Measurements from ENCODE around the gene TNK2. TPM values are rescaled to one million over a fixed set of nuclear protein-coding genes. Genes with fewer than 3 reads are reported as not detected.
"Not testable (repeated sequence)": the region's sequence is repeated elsewhere in the genome, so short reads cannot be mapped to it uniquely, and the experiment has no call there.

Gene TNK2
- total RNA-seq, 5 donors from 2014 or later (not counting 1 experiment from before 2014, with no cell fraction given), result 159 to 198 (median 181) TPM

DNA sequence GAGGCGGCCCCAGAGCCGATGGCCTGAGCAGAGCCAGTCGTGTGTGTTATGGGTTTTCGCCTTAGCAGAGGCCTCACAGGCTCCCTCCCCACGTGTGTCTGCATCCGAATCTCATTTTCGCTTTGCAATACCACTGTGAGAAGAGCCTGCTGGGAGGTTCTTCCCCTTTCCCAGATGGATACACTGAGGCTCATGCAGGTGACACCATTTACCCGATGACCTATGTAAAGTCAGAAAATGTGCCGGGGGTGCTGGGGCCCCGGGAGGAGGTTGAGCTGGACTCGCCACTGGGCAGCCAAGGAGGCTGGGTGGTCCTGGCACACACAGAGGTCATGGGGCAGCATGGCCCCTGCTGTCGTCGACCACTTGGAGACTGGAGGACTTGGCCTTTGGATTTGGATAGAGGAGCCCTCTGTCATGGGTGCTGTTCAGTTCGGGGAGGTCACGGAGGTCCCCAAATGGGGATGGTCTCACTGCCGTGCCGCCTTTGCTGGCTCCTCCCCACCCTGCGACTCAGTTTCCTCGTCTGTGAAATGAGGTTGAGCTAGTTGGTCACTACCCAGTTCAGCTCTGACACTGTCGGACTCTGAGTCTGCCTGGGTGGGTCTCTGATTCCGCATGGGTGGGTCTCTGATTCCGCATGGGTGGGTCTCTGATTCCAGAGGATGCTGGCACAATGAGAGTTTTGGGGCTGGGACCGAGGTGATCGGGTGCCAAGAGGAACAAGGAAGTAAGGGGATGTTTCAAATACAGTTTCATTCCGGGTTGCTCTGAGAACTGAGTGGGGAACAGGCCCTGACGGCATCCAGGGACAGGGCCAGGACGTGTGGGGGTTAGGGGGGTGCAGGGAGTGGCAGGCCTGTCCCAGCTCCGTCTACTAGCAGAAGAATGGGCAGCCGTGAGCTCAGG, 73.4 kb downstream of the TNK2 start:
- no peaks in the 10 kb centered on the region for H3K9me3 Mint-ChIP-seq
- Histone ChIP-seq H3K4me1 (ENCODE audit: control insufficient read depth in 1 of 2, extremely low read depth in 1 of 2, insufficient read depth in 2 of 2, low read length in 2 of 2) (no peaks in the 10 kb centered on the region), H3K4me3 (ENCODE audit: control insufficient read depth in 1 of 2, extremely low read depth in 1 of 2, low read length in 1 of 2) (no peak overlapping the region), H3K9me3 (no peaks in the 10 kb centered on the region), H3K36me3 (ENCODE audit: control insufficient read depth in 2 of 2, extremely low read depth in 1 of 2, insufficient read depth in 1 of 2, low read length in 1 of 2) (no peaks in the 10 kb centered on the region), H3K27ac (ENCODE audit: low read length) (no peak overlapping the region), H3K27me3 (replicated peaks in 1 of 2; ENCODE audit: control insufficient read depth in 2 of 2, extremely low read depth in 1 of 2, insufficient read depth in 2 of 2, low read length in 1 of 2) (peaks cover 0 to 7% of the 10 kb centered on the region in 2 experiments)
- ChIA-PET POLR2A (no interaction called here), CTCF (no interaction called here)
- H3K27ac Mint-ChIP-seq, result no peak overlapping the region
- ATAC-seq (replicated peaks in 1 of 4) (no peak), DNase-seq (no peak)
- H3K4me3 Mint-ChIP-seq, result no peak overlapping the region
- H3K4me1 Mint-ChIP-seq, result no peaks in the 10 kb centered on the region
- peaks cover 0 to 3% of the 10 kb centered on the region in 2 donors for H3K27me3 Mint-ChIP-seq
- H3K36me3 Mint-ChIP-seq, result no peaks in the 10 kb centered on the region
- 88% methylated on average over 20 of the region's 29 CpGs for WGBS (ENCODE audit: insufficient coverage)

DNA sequence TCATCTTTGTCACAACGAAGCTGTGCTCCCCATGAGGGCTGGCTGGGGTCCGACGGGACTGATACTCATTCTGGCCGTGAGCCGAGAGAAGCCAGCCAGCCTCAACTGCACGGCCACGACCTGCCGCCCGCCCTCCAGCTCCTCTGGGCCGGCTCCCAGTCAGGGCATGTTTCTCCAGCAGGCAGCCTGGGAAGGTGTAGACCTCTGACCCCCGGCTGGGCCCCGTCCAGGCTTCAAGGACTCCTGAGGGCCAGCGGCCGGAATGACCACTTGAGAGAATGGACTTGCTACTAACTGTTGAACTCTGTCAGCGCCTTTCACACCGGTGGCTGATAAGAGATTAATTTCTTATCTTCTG, 78.5 kb downstream of the TNK2 start:
- no peaks in the 10 kb centered on the region for H3K9me3 Mint-ChIP-seq
- CTCF ChIA-PET, result no interaction called here
- Histone ChIP-seq H3K4me3 (ENCODE audit: control insufficient read depth in 1 of 2, extremely low read depth in 1 of 2, low read length in 1 of 2) (no peak overlapping the region), H3K27me3 (replicated peaks in 1 of 2; ENCODE audit: control insufficient read depth in 2 of 2, extremely low read depth in 1 of 2, insufficient read depth in 2 of 2, low read length in 1 of 2) (peaks cover 0 to 7% of the 10 kb centered on the region in 2 experiments), H3K4me1 (ENCODE audit: control insufficient read depth in 1 of 2, extremely low read depth in 1 of 2, insufficient read depth in 2 of 2, low read length in 2 of 2) (no peaks in the 10 kb centered on the region), H3K36me3 (ENCODE audit: control insufficient read depth in 2 of 2, extremely low read depth in 1 of 2, insufficient read depth in 1 of 2, low read length in 1 of 2) (no peaks in the 10 kb centered on the region), H3K27ac (ENCODE audit: low read length) (no peak overlapping the region), H3K9me3 (no peaks in the 10 kb centered on the region)
- ATAC-seq (replicated peaks in 1 of 4) (no peak), DNase-seq (no peak)
- no peak overlapping the region for H3K4me3 Mint-ChIP-seq
- 94% methylated on average over 9 of the region's 16 CpGs for WGBS (ENCODE audit: insufficient coverage)
- H3K36me3 Mint-ChIP-seq, result no peaks in the 10 kb centered on the region
- no peak overlapping the region for H3K27ac Mint-ChIP-seq
- POLR2A ChIA-PET, result no interaction called here
- H3K27me3 Mint-ChIP-seq, result no peaks in the 10 kb centered on the region
- H3K4me1 Mint-ChIP-seq, result no peaks in the 10 kb centered on the region

DNA sequence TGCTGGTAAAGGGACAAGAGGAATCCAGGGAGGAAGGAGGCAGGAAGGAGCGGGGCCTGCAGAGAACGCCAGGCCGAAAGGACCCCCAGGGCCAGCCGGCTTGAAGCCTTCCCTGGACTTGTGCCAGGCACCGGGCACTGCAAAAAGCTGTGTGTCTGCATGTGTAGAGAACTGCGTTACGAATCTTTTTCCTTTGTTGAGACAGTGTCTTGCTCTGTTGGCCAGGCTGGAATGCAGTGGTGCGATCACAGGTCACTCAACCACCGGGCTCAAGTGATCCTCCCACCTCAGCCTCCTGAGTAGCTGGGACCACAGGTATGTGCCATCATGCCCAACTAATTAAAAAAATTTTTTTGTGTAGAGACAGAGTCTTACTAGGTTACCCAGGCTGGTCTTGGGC, 79.6 kb downstream of the TNK2 start:
- H3K27me3 ChIP-seq (replicated peaks in 1 of 2; ENCODE audit: control insufficient read depth in 2 of 2, extremely low read depth in 1 of 2, insufficient read depth in 2 of 2, low read length in 1 of 2), result peaks cover 0 to 13% of the 10 kb centered on the region in 2 experiments
- H3K9me3 Mint-ChIP-seq, result no peaks in the 10 kb centered on the region
- H3K36me3 ChIP-seq (ENCODE audit: control insufficient read depth in 2 of 2, extremely low read depth in 1 of 2, insufficient read depth in 1 of 2, low read length in 1 of 2), result no peaks in the 10 kb centered on the region
- ATAC-seq (replicated peaks in 1 of 4) (no peak), DNase-seq (no peak)
- no peak overlapping the region for H3K27ac Mint-ChIP-seq
- no peaks in the 10 kb centered on the region for H3K36me3 Mint-ChIP-seq
- no peak overlapping the region for H3K27ac ChIP-seq (ENCODE audit: low read length)
- H3K9me3 ChIP-seq, result no peaks in the 10 kb centered on the region
- no peak overlapping the region for H3K4me3 Mint-ChIP-seq
- WGBS (ENCODE audit: insufficient coverage), result 87% methylated on average over 6 of the region's 9 CpGs
- no peaks in the 10 kb centered on the region for H3K4me1 Mint-ChIP-seq
- peaks cover 0 to 2% of the 10 kb centered on the region in 2 donors for H3K27me3 Mint-ChIP-seq
- CTCF ChIA-PET, result no interaction called here
- no peaks in the 10 kb centered on the region for H3K4me1 ChIP-seq (ENCODE audit: control insufficient read depth in 1 of 2, extremely low read depth in 1 of 2, insufficient read depth in 2 of 2, low read length in 2 of 2)
- POLR2A ChIA-PET, result no interaction called here
- no peak overlapping the region for H3K4me3 ChIP-seq (ENCODE audit: control insufficient read depth in 1 of 2, extremely low read depth in 1 of 2, low read length in 1 of 2)

DNA sequence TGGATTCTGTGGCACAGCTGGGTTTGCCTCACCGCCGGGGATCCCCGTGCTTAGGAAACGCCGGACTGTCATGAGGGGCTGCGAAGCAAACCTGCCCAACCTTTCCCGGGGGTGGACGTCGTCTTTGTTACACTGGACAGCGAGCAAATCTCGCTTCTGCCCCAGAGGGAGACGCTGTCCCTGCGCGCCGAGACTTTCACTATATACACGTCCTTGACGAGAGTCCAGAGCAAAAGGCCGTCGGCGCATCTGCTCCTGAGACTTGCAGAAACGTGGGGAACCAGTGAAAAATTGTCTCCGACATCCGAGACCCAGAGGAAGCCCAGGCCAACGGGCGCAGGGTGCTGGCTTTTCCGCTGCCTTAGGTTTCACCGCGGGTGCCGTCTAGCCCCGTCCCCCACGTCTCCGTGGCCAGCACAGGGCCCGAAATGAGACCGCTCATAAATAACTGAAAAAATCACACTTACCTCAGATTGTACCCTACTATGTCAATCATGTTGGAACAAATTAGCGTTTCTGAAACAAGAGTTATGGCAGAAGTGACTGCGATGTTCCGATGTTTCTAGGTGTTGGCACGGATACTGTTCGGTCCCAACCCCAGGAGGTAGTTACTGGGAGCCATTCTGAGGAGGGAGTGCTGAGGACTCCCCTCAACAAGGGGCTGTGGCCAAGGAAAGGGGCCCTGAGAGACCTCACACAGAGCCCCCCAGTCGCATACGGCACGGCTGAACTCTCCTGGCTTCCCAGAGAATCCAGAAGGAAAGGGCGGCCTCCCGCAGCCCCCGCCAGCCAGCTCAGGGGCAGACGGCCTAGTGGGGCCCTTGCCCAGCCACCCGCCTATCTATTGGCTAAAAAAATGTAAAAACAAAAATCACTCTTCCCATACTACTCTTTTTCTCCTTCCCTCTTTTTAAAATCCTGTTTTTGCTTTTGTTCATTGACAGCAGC, 82.2 kb downstream of the TNK2 start:
- 86% methylated on average over 41 of the region's 47 CpGs for WGBS (ENCODE audit: insufficient coverage)
- H3K4me1 ChIP-seq (ENCODE audit: control insufficient read depth in 1 of 2, extremely low read depth in 1 of 2, insufficient read depth in 2 of 2, low read length in 2 of 2), result no peaks in the 10 kb centered on the region
- Mint-ChIP-seq H3K4me3 (no peak overlapping the region), H3K27me3 (peaks cover 0 to 9% of the 10 kb centered on the region in 2 donors), H3K36me3 (no peaks in the 10 kb centered on the region), H3K4me1 (no peaks in the 10 kb centered on the region), H3K27ac (no peak overlapping the region), H3K9me3 (no peaks in the 10 kb centered on the region)
- ChIA-PET POLR2A (no interaction called here), CTCF (no interaction called here)
- H3K9me3 ChIP-seq, result no peaks in the 10 kb centered on the region
- H3K27me3 ChIP-seq (replicated peaks in 1 of 2; ENCODE audit: control insufficient read depth in 2 of 2, extremely low read depth in 1 of 2, insufficient read depth in 2 of 2, low read length in 1 of 2), result peaks cover 0 to 26% of the 10 kb centered on the region in 2 experiments
- no peak overlapping the region for H3K27ac ChIP-seq (ENCODE audit: low read length)
- H3K4me3 ChIP-seq (ENCODE audit: control insufficient read depth in 1 of 2, extremely low read depth in 1 of 2, low read length in 1 of 2), result no peak overlapping the region
- DNase-seq, result no peak
- no peak for ATAC-seq (replicated peaks in 1 of 4)
- H3K36me3 ChIP-seq (ENCODE audit: control insufficient read depth in 2 of 2, extremely low read depth in 1 of 2, insufficient read depth in 1 of 2, low read length in 1 of 2), result no peaks in the 10 kb centered on the region

DNA sequence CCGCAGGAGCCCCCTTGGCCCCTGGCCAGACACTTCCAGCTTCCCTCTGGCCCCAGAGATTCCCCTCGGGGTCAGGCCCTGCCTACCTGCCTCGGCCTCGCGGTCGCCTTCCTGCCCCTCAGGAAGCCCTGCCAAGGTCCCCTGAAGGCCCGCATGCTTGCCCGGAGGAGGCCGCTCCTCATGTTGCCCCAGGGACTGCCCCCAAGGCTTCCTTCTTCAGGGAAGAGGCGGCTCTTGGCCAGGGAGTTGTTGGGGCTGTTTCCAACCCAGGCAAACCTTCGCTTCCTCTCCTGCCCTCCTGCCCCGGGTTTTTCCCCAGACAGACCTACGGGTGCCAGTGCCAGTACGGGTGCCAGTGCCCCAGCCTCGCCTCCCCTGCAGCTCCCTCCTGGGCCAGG, 83.2 kb downstream of the TNK2 start:
- ChIA-PET CTCF (no interaction called here), POLR2A (no interaction called here)
- no peaks in the 10 kb centered on the region for H3K36me3 ChIP-seq (ENCODE audit: control insufficient read depth in 2 of 2, extremely low read depth in 1 of 2, insufficient read depth in 1 of 2, low read length in 1 of 2)
- H3K9me3 ChIP-seq, result no peaks in the 10 kb centered on the region
- ATAC-seq (replicated peaks in 1 of 4) (no peak), DNase-seq (no peak)
- Mint-ChIP-seq H3K4me3 (no peak overlapping the region), H3K9me3 (no peaks in the 10 kb centered on the region), H3K27me3 (peaks cover 0 to 9% of the 10 kb centered on the region in 2 donors), H3K4me1 (no peaks in the 10 kb centered on the region), H3K27ac (no peak overlapping the region), H3K36me3 (no peaks in the 10 kb centered on the region)
- no peaks in the 10 kb centered on the region for H3K4me1 ChIP-seq (ENCODE audit: control insufficient read depth in 1 of 2, extremely low read depth in 1 of 2, insufficient read depth in 2 of 2, low read length in 2 of 2)
- no peak overlapping the region for H3K27ac ChIP-seq (ENCODE audit: low read length)
- peaks cover 0 to 31% of the 10 kb centered on the region in 2 experiments for H3K27me3 ChIP-seq (replicated peaks in 1 of 2; ENCODE audit: control insufficient read depth in 2 of 2, extremely low read depth in 1 of 2, insufficient read depth in 2 of 2, low read length in 1 of 2)
- no peak overlapping the region for H3K4me3 ChIP-seq (ENCODE audit: control insufficient read depth in 1 of 2, extremely low read depth in 1 of 2, low read length in 1 of 2)
- 78% methylated on average over 15 of the region's 15 CpGs for WGBS (ENCODE audit: insufficient coverage)

DNA sequence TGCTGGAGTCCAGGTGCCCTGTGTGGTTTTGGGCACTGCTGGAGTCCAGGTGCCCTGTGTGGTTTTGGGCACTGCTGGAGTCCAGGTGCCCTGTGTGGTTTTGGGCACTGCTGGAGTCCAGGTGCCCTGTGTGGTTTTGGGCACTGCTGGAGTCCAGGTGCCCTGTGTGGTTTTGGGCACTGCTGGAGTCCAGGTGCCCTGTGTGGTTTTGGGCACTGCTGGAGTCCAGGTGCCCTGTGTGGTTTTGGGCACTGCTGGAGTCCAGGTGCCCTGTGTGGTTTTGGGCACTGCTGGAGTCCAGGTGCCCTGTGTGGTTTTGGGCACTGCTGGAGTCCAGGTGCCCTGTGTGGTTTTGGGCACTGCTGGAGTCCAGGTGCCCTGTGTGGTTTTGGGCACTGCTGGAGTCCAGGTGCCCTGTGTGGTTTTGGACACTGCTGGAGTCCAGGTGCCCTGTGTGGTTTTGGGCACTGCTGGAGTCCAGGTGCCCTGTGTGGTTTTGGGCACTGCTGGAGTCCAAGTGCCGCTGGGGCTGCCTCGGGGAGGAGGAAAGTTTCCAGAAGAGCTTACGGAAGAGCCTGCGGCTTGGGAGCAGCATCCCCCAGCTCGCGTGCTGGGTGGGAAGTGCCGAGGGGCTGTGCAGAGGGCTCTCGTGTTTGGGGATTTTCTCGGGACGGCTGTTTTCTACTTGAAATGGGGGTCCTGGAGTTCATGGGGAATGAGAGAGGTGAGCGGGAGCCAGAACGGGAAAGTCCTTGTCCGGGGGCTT, 83.7 kb downstream of the TNK2 start:
- DNase-seq; H3K4me3 Mint-ChIP-seq; H3K27ac Mint-ChIP-seq; H3K4me1 ChIP-seq (ENCODE audit: control insufficient read depth in 1 of 2, extremely low read depth in 1 of 2, insufficient read depth in 2 of 2, low read length in 2 of 2); CTCF ChIA-PET; H3K4me1 Mint-ChIP-seq; H3K36me3 ChIP-seq (ENCODE audit: control insufficient read depth in 2 of 2, extremely low read depth in 1 of 2, insufficient read depth in 1 of 2, low read length in 1 of 2); H3K4me3 ChIP-seq (ENCODE audit: control insufficient read depth in 1 of 2, extremely low read depth in 1 of 2, low read length in 1 of 2); H3K27ac ChIP-seq (ENCODE audit: low read length); H3K9me3 ChIP-seq; H3K36me3 Mint-ChIP-seq; ATAC-seq (replicated peaks in 1 of 4); POLR2A ChIA-PET; H3K9me3 Mint-ChIP-seq: not testable (repeated sequence)
- H3K27me3 ChIP-seq (replicated peaks in 1 of 2; ENCODE audit: control insufficient read depth in 2 of 2, extremely low read depth in 1 of 2, insufficient read depth in 2 of 2, low read length in 1 of 2), result peaks cover 0 to 35% of the 10 kb centered on the region in 2 experiments
- peaks cover 0 to 12% of the 10 kb centered on the region in 2 donors for H3K27me3 Mint-ChIP-seq
- WGBS (ENCODE audit: insufficient coverage), result 75% methylated on average over 11 of the region's 13 CpGs

Measured in T-cell (primary cell).